Endothelial cell of umbilical vein (primary cell): ENCODE results near the gene BAD. TPM values are rescaled to one million over a fixed set of nuclear protein-coding genes. Genes with fewer than 3 reads are reported as not detected.

Experiments
- polyA plus RNA-seq, 4 experiments: library from polyadenylated mRNA; depleted of rRNA in 3 of 4; stranded (reverse) in 3 of 4; unstranded in 1 of 4; fragments of >200 nt; gene quantifications; 2 replicates each; pipeline versions ENCODE4 v1.2.1 to v1.2.3, GENCODE V29; 2011 to 2012; ENCODE audit warnings: missing spikeins in 1 of 4
- small RNA-seq: library from RNA; depleted of rRNA; stranded (forward); fragments of <200 nt; gene quantifications from one replicate; pipeline ENCODE3, GENCODE V24; 2012; ENCODE audit warnings: low replicate concordance, low read depth; ENCODE audit not compliant: insufficient read depth, insufficient read length
- total RNA-seq: library from RNA; stranded (reverse); gene quantifications from 2 replicates; pipeline ENCODE4 v1.2.3, GENCODE V29; 2021

Gene BAD
- total and polyA plus RNA-seq, 2 donors (not counting 3 experiments of a cell fraction or from before 2014, with no cell fraction given), result 65.3 to 88.0 TPM

Small RNAs within 50 kb of the gene (small RNA-seq; reads per million reads assigned to genes)
- not detected for gene RF00019

Other genes with a start within 250 kb of the BAD start
- not detected in 2 replicates for gene FLRT1, start 248.7 kb downstream of the BAD start, total RNA-seq
- gene FLRT1, start 248.7 kb downstream of the BAD start, polyA plus RNA-seq, result not detected in 2 replicates
- 16.2 and 16.6 TPM in 2 replicates for gene MACROD1, start 118.6 kb downstream of the BAD start, total RNA-seq
- 11.0 and 16.9 TPM in 2 replicates for gene MACROD1, start 118.6 kb downstream of the BAD start, polyA plus RNA-seq
- gene STIP1, start 98.5 kb downstream of the BAD start, total RNA-seq, result 223 and 226 TPM in 2 replicates
- gene STIP1, start 98.5 kb downstream of the BAD start, polyA plus RNA-seq, result 91.9 and 117 TPM in 2 replicates
- 63.4 and 64.4 TPM in 2 replicates for gene FERMT3, start 77.9 kb downstream of the BAD start, total RNA-seq
- 100 and 111 TPM in 2 replicates for gene FERMT3, start 77.9 kb downstream of the BAD start, polyA plus RNA-seq
- gene TRPT1, start 58.5 kb downstream of the BAD start, total RNA-seq, result 26.2 and 28.0 TPM in 2 replicates
- 56.6 and 69.5 TPM in 2 replicates for gene TRPT1, start 58.5 kb downstream of the BAD start, polyA plus RNA-seq
- gene NUDT22, start 58.4 kb downstream of the BAD start, total RNA-seq, result 37.1 and 37.8 TPM in 2 replicates
- 54.8 and 71.9 TPM in 2 replicates for gene NUDT22, start 58.4 kb downstream of the BAD start, polyA plus RNA-seq
- 23.5 and 24.4 TPM in 2 replicates for gene DNAJC4, start 54.1 kb downstream of the BAD start, total RNA-seq
- 41.2 and 64.6 TPM in 2 replicates for gene DNAJC4, start 54.1 kb downstream of the BAD start, polyA plus RNA-seq
- 89.6 and 98.1 TPM in 2 replicates for gene VEGFB, start 50.1 kb downstream of the BAD start, total RNA-seq
- gene VEGFB, start 50.1 kb downstream of the BAD start, polyA plus RNA-seq, result 18.3 and 19.3 TPM in 2 replicates
- 48.4 and 48.5 TPM in 2 replicates for gene FKBP2, start 43.6 kb downstream of the BAD start, total RNA-seq
- 63.1 and 74.4 TPM in 2 replicates for gene FKBP2, start 43.6 kb downstream of the BAD start, polyA plus RNA-seq
- 431 TPM in 2 replicates for gene PPP1R14B, start 37.7 kb downstream of the BAD start, total RNA-seq
- 308 and 320 TPM in 2 replicates for gene PPP1R14B, start 37.7 kb downstream of the BAD start, polyA plus RNA-seq
- 60.4 and 61.1 TPM in 2 replicates for gene PLCB3, start 33.1 kb downstream of the BAD start, total RNA-seq
- 32.3 and 33.3 TPM in 2 replicates for gene PLCB3, start 33.1 kb downstream of the BAD start, polyA plus RNA-seq
- 42.5 and 46.0 TPM in 2 replicates for gene GPR137, start 1.2 kb upstream of the BAD start, total RNA-seq
- gene GPR137, start 1.2 kb upstream of the BAD start, polyA plus RNA-seq, result 40.9 and 56.8 TPM in 2 replicates
- 0.44 TPM in 1 of 2 replicates, not detected in the other for gene KCNK4, start 6.6 kb upstream of the BAD start, total RNA-seq
- 0.06 and 0.19 TPM in 2 replicates for gene KCNK4, start 6.6 kb upstream of the BAD start, polyA plus RNA-seq
- not detected in 2 replicates for gene CATSPERZ, start 15.7 kb upstream of the BAD start, total RNA-seq
- gene CATSPERZ, start 15.7 kb upstream of the BAD start, polyA plus RNA-seq, result 0.11 and 0.67 TPM in 2 replicates
- gene ESRRA, start 20.9 kb upstream of the BAD start, total RNA-seq, result 37.4 and 38.0 TPM in 2 replicates
- 17.2 and 18.8 TPM in 2 replicates for gene ESRRA, start 20.9 kb upstream of the BAD start, polyA plus RNA-seq
- gene TRMT112, start 32.9 kb upstream of the BAD start, total RNA-seq, result 187 and 195 TPM in 2 replicates
- 396 and 575 TPM in 2 replicates for gene TRMT112, start 32.9 kb upstream of the BAD start, polyA plus RNA-seq
- gene PRDX5, start 33.5 kb upstream of the BAD start, total RNA-seq, result 199 and 202 TPM in 2 replicates
- 647 and 709 TPM in 2 replicates for gene PRDX5, start 33.5 kb upstream of the BAD start, polyA plus RNA-seq
- 1.8 TPM in 2 replicates for gene CCDC88B, start 55.5 kb upstream of the BAD start, total RNA-seq
- 2.7 and 3.7 TPM in 2 replicates for gene CCDC88B, start 55.5 kb upstream of the BAD start, polyA plus RNA-seq
- 41.8 and 44.1 TPM in 2 replicates for gene RPS6KA4, start 74.5 kb upstream of the BAD start, total RNA-seq
- 26.5 and 29.2 TPM in 2 replicates for gene RPS6KA4, start 74.5 kb upstream of the BAD start, polyA plus RNA-seq